Fibroblast of mammary gland (primary cell): ENCODE measurements around the gene SRSF10.

Source experiments
- DNase-seq: peaks from one replicate; pipeline ENCODE4 v3.0.0-alpha.2; 2010; ENCODE audit warnings: low read depth
- H3K4me3 ChIP-seq: 2 replicates; pipeline ENCODE4 v1.5.1; 2011; ENCODE audit warnings: low read depth, mild to moderate bottlenecking, low read length, moderate library complexity; ENCODE audit not compliant: control insufficient read depth
- TF ChIP-seq, protein P1 (sequence below): conservative IDR thresholded peaks from 2 replicates; pipeline ENCODE4 v1.5.1; 2011; ENCODE audit warnings: low read depth, low read length, inconsistent platforms; ENCODE audit not compliant: control insufficient read depth, insufficient read depth

Gene SRSF10

DNA sequence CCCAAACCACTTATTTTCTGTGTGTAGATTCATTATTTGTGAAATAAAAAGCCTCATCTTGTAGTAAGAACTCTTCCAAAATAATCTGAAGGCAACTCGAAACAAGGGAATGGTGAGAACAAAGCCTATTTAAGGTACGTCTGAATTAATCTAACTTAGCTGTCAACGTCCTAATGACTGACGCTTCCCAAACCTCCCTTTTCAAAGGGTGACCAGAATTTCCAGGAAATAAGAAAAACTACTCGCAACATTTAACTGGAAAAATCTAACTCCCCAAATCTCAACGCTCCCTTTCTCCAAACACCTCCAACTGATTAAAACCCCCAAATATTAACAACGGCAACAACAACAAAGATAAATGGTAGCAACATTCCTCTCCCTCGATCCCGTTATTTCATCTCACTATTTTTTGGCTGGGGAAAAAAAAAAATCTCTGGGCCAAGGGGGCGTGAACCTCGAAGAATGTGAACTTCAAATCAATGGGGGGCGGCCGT, 693 bp downstream of the SRSF10 start:
- no peak for DNase-seq
- peak overlapping the region; percentile 93 for H3K4me3 ChIP-seq
- TF ChIP-seq, protein P1, sequence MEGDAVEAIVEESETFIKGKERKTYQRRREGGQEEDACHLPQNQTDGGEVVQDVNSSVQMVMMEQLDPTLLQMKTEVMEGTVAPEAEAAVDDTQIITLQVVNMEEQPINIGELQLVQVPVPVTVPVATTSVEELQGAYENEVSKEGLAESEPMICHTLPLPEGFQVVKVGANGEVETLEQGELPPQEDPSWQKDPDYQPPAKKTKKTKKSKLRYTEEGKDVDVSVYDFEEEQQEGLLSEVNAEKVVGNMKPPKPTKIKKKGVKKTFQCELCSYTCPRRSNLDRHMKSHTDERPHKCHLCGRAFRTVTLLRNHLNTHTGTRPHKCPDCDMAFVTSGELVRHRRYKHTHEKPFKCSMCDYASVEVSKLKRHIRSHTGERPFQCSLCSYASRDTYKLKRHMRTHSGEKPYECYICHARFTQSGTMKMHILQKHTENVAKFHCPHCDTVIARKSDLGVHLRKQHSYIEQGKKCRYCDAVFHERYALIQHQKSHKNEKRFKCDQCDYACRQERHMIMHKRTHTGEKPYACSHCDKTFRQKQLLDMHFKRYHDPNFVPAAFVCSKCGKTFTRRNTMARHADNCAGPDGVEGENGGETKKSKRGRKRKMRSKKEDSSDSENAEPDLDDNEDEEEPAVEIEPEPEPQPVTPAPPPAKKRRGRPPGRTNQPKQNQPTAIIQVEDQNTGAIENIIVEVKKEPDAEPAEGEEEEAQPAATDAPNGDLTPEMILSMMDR, result no peak

DNA sequence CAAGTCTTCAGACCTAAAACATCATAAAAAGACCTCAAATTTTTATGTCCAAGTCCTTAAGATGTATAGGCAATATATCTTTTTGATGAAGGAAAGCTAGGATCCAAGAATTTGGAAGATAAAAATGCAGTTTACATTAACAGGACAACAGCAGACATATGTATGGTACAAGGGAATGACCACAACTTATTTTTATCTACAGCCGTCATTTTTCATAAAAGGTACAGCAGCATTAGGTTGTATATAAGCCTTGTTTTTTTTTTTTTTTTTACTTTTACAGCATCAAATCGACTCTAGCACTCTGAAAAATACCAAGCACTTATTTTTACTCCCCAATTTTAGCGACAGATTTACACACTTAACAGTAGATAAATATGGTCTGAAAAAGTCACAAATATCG, 1.3 kb downstream of the SRSF10 start:
- H3K4me3 ChIP-seq, result peak overlapping the region; percentile 93
- no peak for DNase-seq
- TF ChIP-seq, protein P1, result no peak

DNA sequence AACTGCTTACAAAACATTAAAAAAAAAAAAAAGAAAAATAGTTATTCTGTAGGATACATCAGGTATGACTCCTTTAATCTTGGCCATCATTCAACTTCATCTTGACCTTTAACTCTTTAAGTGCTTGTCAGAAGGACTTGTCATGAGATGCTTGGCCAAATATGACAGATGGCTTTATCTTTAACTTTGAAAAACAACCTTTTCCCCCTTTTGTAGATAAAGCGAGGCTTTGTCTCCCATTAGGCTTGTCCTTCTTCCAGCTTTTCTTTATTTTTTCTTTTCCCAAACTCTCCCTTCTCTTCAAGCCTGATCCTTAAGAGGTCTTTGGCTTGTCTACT, 2.3 kb downstream of the SRSF10 start:
- TF ChIP-seq, protein P1, result no peak
- DNase-seq, result peak; percentile 33
- peak overlapping the region; percentile 2 for H3K4me3 ChIP-seq

DNA sequence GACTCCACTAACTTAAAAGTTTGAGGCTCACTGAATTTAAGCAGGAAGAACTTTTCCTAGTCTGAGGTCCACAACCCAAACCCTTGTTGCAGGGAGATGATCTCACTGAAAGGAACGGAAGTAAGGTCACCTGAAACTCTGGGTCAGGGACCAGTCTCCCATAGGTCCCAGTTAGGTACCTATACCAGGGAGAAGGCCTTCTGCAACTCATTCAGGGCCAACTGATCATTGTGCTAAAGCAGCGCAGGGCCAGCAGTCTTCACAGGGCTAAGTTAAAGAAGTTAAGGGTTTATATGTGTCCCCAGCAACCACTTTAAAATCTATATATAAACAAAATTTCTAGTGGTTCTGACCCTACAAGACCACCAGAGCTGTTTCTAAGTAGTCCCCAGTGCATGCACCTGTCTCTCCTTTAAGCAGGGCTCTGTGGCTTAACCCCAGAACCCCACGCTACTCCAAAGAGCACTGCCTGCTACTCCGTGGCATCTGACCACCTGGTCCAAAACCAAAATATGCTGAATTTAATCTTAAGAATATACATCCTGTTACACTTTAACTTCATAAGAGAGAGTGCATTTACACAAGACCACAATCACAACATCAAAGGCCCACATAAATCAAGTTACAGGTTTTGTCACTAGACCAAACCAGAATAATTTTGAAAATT, 2.8 kb downstream of the SRSF10 start:
- H3K4me3 ChIP-seq, result peak overlapping the region; percentile 21

DNA sequence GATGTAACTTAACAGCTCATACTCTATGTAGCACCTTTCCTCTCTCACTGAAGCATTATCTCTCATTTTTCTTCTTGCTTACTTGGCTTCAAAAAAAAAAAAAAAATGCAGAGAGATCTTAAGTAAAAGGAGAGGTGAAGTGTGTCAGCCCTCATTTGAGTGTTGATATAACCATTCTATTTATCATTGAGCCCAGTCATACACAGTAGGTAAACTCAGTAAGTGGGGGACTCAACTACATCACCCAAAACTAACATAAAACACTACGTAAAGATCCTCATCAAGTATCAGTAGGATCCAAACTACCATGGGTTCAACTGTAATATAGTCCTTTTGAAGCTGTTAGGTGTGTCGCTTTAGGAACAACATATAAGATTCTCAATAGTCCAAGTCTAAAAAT, 12.3 kb downstream of the SRSF10 start:
- no peak overlapping the region for H3K4me3 ChIP-seq
- TF ChIP-seq, protein P1, result no peak
- DNase-seq, result no peak

More for the DNA sequence above, 2.8 kb downstream of the SRSF10 start:
- DNase-seq, result no peak
- TF ChIP-seq, protein P1, result no peak

DNA sequence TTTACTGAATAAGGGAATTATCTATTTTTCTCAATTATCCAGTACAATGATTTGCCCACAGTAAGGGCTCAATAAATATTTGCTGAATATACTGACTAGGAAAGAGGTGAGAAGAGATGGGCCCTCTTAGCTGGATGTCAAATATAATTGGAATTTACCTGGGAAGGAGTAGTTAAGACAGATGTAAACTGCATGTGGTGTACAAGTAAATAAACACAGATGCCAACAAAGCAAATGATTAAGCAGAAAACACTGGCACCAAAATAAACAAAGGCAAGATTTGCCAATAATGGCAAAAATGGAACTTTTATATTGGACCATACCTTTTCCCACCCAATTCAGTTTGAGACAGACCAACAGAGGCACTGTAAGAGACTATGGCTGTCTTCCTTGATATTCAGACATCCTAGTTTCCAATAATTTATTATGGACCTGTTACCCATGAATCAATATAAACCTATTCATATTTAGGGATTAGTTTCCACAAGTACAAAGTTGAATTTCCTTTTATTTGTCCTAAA, 13.1 kb downstream of the SRSF10 start:
- TF ChIP-seq, protein P1, result no peak
- no peak for DNase-seq
- no peak overlapping the region for H3K4me3 ChIP-seq
